Non-pigmented ciliary epithelial cell (primary cell): ENCODE data around the gene NUMA1.

Experiments
- DNase-seq: peaks from one replicate; pipeline ENCODE4 v3.0.0-alpha.2; 2010; ENCODE audit warnings: low read depth

Gene NUMA1

GRCh38 chr11:72013765-72014711 is 66.3 kb downstream of the NUMA1 start:
- no peak for DNase-seq

- no peak for DNase-seq
Observed at GRCh38 chr11:72012897-72013721, 67.2 kb downstream of the NUMA1 start.

- DNase-seq: no peak
Observed at GRCh38 chr11:72012091-72012630, 68.2 kb downstream of the NUMA1 start.

GRCh38 chr11:72010529-72011233 is 69.7 kb downstream of the NUMA1 start:
- no peak for DNase-seq

GRCh38 chr11:72009156-72009555 is 71.2 kb downstream of the NUMA1 start:
- no peak for DNase-seq

GRCh38 chr11:72008728-72009127 is 71.6 kb downstream of the NUMA1 start:
- DNase-seq: no peak

GRCh38 chr11:72007587-72007986 is 72.8 kb downstream of the NUMA1 start:
- no peak for DNase-seq

- DNase-seq: no peak
Observed at GRCh38 chr11:72007089-72007476, 73.3 kb downstream of the NUMA1 start.

GRCh38 chr11:72006309-72007088 is 73.8 kb downstream of the NUMA1 start:
- no peak for DNase-seq

- DNase-seq: no peak
Observed at GRCh38 chr11:72005347-72006260, 74.7 kb downstream of the NUMA1 start.

- DNase-seq: no peak
Observed at GRCh38 chr11:72004515-72005346, 75.6 kb downstream of the NUMA1 start.

GRCh38 chr11:72003776-72004171 is 76.6 kb downstream of the NUMA1 start:
- no peak for DNase-seq

GRCh38 chr11:72002841-72003775 is 77.2 kb downstream of the NUMA1 start:
- DNase-seq: no peak

GRCh38 chr11:72001834-72002591 is 78.3 kb downstream of the NUMA1 start:
- DNase-seq: no peak

GRCh38 chr11:72001285-72001684 is 79.1 kb downstream of the NUMA1 start:
- no peak for DNase-seq

GRCh38 chr11:72000202-72000867 is 80.0 kb downstream of the NUMA1 start:
- DNase-seq: no peak

- no peak for DNase-seq
Observed at GRCh38 chr11:71999798-72000197, 80.5 kb downstream of the NUMA1 start.
